Hepatocyte (in vitro differentiated cells): ENCODE data around the gene SLC7A8. TPM values are rescaled to one million over a fixed set of nuclear protein-coding genes. Genes with fewer than 3 reads are reported as not detected.
A peak's percentile ranks its signal among the peaks of the same experiment; 100 is the strongest.

Source experiments
- DNase-seq: peaks from one replicate; pipeline ENCODE4 v3.0.0-alpha.2; 2016; ENCODE audit warnings: low spot score
- H2AFZ ChIP-seq: fragments of 200-600 bp; sonication (generic); 2 replicates; pipeline ENCODE4 v1.6.0; 2016; ENCODE audit warnings: antibody characterized with exemption, mild to moderate bottlenecking
- H3K27ac ChIP-seq: fragments of 200-600 bp; sonication (generic); 2 replicates; pipeline ENCODE4 v1.5.1; 2016; ENCODE audit warnings: mild to moderate bottlenecking
- H3K27me3 ChIP-seq: fragments of 200-600 bp; sonication (generic); 2 replicates; pipeline ENCODE4 v1.6.1; 2016
- H3K36me3 ChIP-seq: fragments of 200-600 bp; sonication (generic); replicated peaks from 2 replicates; pipeline ENCODE4 v1.5.1; 2016; ENCODE audit warnings: low read depth; ENCODE audit not compliant: insufficient read depth
- H3K4me1 ChIP-seq: fragments of 200-600 bp; sonication (generic); 2 replicates; pipeline ENCODE4 v1.5.1; 2016; ENCODE audit warnings: mild to moderate bottlenecking, moderate library complexity; ENCODE audit not compliant: insufficient read depth
- H3K4me2 ChIP-seq: fragments of 200-600 bp; sonication (generic); 2 replicates; pipeline ENCODE4 v1.6.0; 2016
- H3K4me3 ChIP-seq: fragments of 200-600 bp; sonication (generic); 2 replicates; pipeline ENCODE4 v1.5.1; 2016; ENCODE audit warnings: mild to moderate bottlenecking
- H3K79me2 ChIP-seq: fragments of 200-600 bp; sonication (generic); 2 replicates; pipeline ENCODE4 v1.6.0; 2017; ENCODE audit warnings: mild to moderate bottlenecking
- H3K9me2 ChIP-seq: fragments of 200-600 bp; sonication (generic); replicated peaks from 2 replicates; pipeline ENCODE4 v1.6.0; 2017; ENCODE audit warnings: mild to moderate bottlenecking; ENCODE audit not compliant: insufficient read depth
- H3K9me3 ChIP-seq: fragments of 200-600 bp; sonication (generic); 2 replicates; pipeline ENCODE4 v1.5.1; 2016; ENCODE audit warnings: low read depth, mild to moderate bottlenecking
- H4K20me1 ChIP-seq: fragments of 200-600 bp; sonication (generic); 2 replicates; pipeline ENCODE4 v1.6.0; 2016; ENCODE audit warnings: mild to moderate bottlenecking; ENCODE audit not compliant: insufficient read depth, poor library complexity, severe bottlenecking
- EZH2 ChIP-seq: fragments of 200-600 bp; sonication (generic); IDR thresholded peaks from 2 replicates; pipeline ENCODE4 v1.6.1; 2016; ENCODE audit warnings: antibody characterized with exemption, mild to moderate bottlenecking, borderline replicate concordance
- EZH2phosphoT487 ChIP-seq: fragments of 200-600 bp; sonication (generic); IDR thresholded peaks from one replicate; pipeline ENCODE4 v1.6.1; 2018; ENCODE audit warnings: antibody characterized with exemption, mild to moderate bottlenecking, low read depth, moderate library complexity; ENCODE audit not compliant: unreplicated experiment, severe bottlenecking
- whole genome bisulfite sequencing: methylation state at CpG from one replicate; pipeline ENCODE4 v1.1.6; 2016; ENCODE audit warnings: low lambda C conversion rate; ENCODE audit errors: missing lambda C conversion rate; 5-methylcytosine and 5-hydroxymethylcytosine counted together
- polyA plus RNA-seq: library from polyadenylated mRNA; unstranded; fragments of >200 nt; fragmentation: Nextera tagmentation; extraction: Ambion mirVana; gene quantifications from 2 replicates; pipeline ENCODE4 v1.2.1, GENCODE V29; 2016
- total RNA-seq: library from RNA; depleted of rRNA; stranded (reverse); fragments of >200 nt; gene quantifications from 2 replicates; pipeline ENCODE4 v1.2.3, GENCODE V29; 2014
- TF ChIP-seq, protein P1 (sequence below): fragments of 200-600 bp; sonication (generic); IDR thresholded peaks from 2 replicates; pipeline ENCODE4 v1.5.1; 2016; ENCODE audit warnings: antibody characterized with exemption, mild to moderate bottlenecking; ENCODE audit not compliant: poor library complexity

Gene SLC7A8
- total and polyA plus RNA-seq, 2 experiments from 2014 or later = 54.6 to 123 TPM

DNA sequence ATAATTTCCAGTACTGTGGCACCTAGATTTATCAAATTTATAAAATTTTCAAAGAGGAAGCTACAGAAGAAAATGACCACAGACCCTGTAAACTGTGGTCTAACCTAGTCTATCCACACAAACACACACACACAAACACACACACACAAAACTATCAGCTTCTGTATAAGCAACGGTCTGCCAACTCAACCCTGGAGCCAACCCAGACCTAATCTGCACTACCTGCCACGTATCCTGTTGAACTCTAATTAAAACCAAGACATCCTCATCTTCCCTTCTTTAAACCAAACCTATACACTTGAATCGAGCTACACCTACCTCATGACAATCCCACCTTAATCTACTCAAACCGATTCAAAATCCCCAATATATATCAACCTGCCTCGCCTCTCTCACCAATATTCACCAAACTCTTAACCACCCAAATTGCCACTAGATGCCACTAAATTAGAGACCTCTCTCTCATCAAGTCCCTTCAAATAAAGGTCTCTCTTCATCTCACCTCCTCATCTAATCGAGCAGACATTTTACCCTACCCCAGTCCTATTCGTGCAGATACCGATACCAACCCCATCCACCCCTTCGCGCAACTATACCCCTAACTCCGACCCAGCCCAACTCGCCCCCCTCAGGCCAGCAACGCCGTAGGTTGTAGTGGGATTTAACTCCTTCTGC, 89.3 kb downstream of the SLC7A8 start:
- Histone ChIP-seq H3K27ac (peak overlapping the region; percentile 91), H3K4me3 (peak overlapping the region; percentile 32), H3K27me3 (no peaks in the 10 kb centered on the region), H3K4me1 (peaks cover 18% of the 10 kb centered on the region), H3K4me2 (peak overlapping the region; percentile 92), H3K79me2 (peaks cover 84% of the 10 kb centered on the region), H3K9me3 (no peaks in the 10 kb centered on the region), H3K9me2 (no peaks in the 10 kb centered on the region), H2AFZ (peak overlapping the region; percentile 11), H3K36me3 (peaks cover 6% of the 10 kb centered on the region), H4K20me1 (peaks cover 31% of the 10 kb centered on the region)
- DNase-seq = no peak
- TF ChIP-seq, protein P1, sequence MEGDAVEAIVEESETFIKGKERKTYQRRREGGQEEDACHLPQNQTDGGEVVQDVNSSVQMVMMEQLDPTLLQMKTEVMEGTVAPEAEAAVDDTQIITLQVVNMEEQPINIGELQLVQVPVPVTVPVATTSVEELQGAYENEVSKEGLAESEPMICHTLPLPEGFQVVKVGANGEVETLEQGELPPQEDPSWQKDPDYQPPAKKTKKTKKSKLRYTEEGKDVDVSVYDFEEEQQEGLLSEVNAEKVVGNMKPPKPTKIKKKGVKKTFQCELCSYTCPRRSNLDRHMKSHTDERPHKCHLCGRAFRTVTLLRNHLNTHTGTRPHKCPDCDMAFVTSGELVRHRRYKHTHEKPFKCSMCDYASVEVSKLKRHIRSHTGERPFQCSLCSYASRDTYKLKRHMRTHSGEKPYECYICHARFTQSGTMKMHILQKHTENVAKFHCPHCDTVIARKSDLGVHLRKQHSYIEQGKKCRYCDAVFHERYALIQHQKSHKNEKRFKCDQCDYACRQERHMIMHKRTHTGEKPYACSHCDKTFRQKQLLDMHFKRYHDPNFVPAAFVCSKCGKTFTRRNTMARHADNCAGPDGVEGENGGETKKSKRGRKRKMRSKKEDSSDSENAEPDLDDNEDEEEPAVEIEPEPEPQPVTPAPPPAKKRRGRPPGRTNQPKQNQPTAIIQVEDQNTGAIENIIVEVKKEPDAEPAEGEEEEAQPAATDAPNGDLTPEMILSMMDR = peak; percentile 20
- no peak for TF ChIP-seq EZH2
- 4% methylated on average over 14 of the region's 14 CpGs for WGBS

GRCh38 chr14:23093526-23093925, 89.9 kb downstream of the SLC7A8 start:
- peaks cover 7% of the 10 kb centered on the region for H3K36me3 ChIP-seq
- no peak for TF ChIP-seq EZH2phosphoT487
- TF ChIP-seq, protein P1 = no peak
- TF ChIP-seq EZH2 = no peak
- peak overlapping the region; percentile 92 for H3K4me2 ChIP-seq
- H3K9me2 ChIP-seq = no peaks in the 10 kb centered on the region
- WGBS = 96% methylated on average over 2 of the region's 2 CpGs
- no peaks in the 10 kb centered on the region for H3K27me3 ChIP-seq
- no peak overlapping the region for H3K27ac ChIP-seq
- H4K20me1 ChIP-seq = peaks cover 31% of the 10 kb centered on the region
- no peak for DNase-seq
- H3K79me2 ChIP-seq = peaks cover 84% of the 10 kb centered on the region
- H3K9me3 ChIP-seq = no peaks in the 10 kb centered on the region
- no peak overlapping the region for H2AFZ ChIP-seq
- peak overlapping the region; percentile 32 for H3K4me3 ChIP-seq
- H3K4me1 ChIP-seq = peaks cover 18% of the 10 kb centered on the region

GRCh38 chr14:23093104-23093503, 90.4 kb downstream of the SLC7A8 start:
- Histone ChIP-seq H3K4me3 (no peak overlapping the region), H3K9me3 (no peaks in the 10 kb centered on the region), H4K20me1 (peaks cover 31% of the 10 kb centered on the region), H2AFZ (no peak overlapping the region), H3K27me3 (no peaks in the 10 kb centered on the region), H3K4me1 (peaks cover 18% of the 10 kb centered on the region), H3K27ac (no peak overlapping the region), H3K9me2 (no peaks in the 10 kb centered on the region), H3K36me3 (peaks cover 7% of the 10 kb centered on the region), H3K79me2 (peaks cover 83% of the 10 kb centered on the region), H3K4me2 (peak overlapping the region; percentile 92)
- TF ChIP-seq, protein P1 = no peak
- TF ChIP-seq EZH2phosphoT487 (no peak), EZH2 (no peak)
- whole genome bisulfite sequencing = 66% methylated on average over 2 of the region's 2 CpGs
- DNase-seq = no peak
